ENCODE measurements around the gene DNAL1.

The DNAL1 gene

DNA sequence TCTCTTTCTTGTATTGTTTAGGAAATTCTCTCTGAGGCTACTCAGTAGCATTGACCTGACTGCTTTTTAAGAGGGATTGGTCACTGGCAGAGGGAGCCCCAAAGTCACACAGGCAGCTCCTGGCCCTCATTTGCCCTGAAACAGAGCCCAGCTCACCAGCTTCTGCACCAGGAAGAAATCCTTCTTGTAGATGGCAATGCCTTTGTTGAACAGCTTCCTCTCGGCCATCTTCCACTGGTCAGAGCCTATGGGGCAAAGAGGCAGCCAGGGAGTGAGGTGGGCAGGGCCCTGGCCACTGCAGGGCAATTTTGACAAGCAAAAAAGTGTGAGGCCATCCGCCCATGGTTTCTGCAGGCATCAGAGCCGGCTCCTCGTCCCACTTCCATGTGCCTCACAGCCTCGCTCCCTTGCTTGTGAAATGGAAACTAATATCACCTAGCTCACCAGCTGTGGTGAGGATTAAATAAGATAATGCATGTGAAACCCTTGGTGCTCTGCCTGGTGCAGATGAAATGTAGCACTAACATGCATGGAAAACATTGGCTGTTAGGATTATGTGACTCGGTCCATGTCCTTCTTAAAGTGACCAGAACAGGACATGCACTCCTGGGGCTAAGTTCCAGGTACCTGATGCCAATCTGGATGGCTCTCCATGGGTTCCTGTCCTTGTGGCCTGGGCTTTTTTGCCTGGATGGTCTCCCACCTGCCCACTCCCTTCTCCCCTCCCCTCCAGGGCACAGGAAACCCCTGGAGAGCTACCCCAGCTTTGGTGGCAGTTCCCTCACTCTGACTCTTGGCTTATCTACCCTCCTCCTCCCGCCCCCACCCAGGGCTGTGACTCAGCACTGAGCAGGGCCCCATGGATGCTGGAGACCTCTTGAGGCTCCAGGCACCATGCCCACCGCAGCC is 80.6 kb downstream of the DNAL1 start:
- H3K27ac ChIP-seq, result peak overlapping the region; percentile 73
- H3K4me3 ChIP-seq (ENCODE audit: low read depth in 1 of 2, low read length in 1 of 2), result no peak overlapping the region
- peaks cover 30 to 39% of the 10 kb centered on the region in 2 experiments for H3K4me1 ChIP-seq (ENCODE audit: control insufficient read depth in 1 of 2, insufficient read depth in 1 of 2, low read depth in 1 of 2, low read length in 1 of 2)
- no peaks in the 10 kb centered on the region for H3K27me3 ChIP-seq
- TF ChIP-seq, protein P1, sequence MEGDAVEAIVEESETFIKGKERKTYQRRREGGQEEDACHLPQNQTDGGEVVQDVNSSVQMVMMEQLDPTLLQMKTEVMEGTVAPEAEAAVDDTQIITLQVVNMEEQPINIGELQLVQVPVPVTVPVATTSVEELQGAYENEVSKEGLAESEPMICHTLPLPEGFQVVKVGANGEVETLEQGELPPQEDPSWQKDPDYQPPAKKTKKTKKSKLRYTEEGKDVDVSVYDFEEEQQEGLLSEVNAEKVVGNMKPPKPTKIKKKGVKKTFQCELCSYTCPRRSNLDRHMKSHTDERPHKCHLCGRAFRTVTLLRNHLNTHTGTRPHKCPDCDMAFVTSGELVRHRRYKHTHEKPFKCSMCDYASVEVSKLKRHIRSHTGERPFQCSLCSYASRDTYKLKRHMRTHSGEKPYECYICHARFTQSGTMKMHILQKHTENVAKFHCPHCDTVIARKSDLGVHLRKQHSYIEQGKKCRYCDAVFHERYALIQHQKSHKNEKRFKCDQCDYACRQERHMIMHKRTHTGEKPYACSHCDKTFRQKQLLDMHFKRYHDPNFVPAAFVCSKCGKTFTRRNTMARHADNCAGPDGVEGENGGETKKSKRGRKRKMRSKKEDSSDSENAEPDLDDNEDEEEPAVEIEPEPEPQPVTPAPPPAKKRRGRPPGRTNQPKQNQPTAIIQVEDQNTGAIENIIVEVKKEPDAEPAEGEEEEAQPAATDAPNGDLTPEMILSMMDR (IDR thresholded peaks at IDR 0.05), result no peak
- peaks cover 92% of the 10 kb centered on the region for H3K36me3 ChIP-seq
- no peaks in the 10 kb centered on the region for H3K9me3 ChIP-seq

DNA sequence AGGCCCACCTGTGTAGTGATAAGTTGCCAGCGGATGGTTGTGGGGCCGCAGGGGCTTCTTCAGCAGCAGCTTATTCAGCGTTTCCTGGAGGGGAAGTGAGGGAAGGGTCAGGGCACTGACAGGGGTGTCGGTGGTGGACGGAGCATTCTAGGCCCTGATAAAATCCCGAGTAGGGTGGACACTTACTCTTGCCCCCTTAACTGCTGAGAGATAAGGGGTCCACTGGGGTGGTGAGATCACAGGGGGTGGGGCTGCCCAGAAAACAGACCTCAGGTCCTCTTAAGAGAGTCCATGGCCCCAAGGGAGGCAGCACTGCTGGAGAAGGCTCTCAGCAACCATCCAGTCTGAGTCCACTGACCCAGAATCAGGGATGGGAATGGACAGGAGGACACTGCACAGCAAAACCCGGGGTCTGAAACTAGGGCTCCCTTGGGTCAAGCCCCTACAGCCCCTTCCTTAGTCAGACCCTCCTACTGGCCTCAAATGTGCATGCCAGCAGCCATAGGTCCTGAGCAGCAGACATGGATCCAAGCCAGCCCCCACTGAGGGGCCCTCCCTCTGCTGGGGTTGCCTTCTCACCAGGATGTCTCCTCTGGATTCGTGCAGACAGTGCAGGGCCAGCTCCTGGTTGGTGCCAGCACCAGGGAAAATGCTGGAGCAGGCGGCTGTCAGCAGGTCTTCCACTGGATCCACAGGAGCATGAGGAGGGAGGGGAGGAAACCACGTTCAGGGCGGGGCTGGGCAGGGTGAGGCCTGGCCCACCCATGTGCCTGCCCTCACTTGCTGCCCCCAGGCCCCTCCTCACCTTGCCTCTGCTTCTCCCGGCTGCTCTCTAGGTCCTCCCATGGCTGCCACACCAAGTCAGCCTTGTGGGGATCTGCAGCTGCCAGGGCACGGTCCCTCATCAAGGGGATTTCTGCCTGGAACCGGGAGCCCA is 81.5 kb downstream of the DNAL1 start:
- peaks cover 30 to 39% of the 10 kb centered on the region in 2 experiments for H3K4me1 ChIP-seq (ENCODE audit: control insufficient read depth in 1 of 2, insufficient read depth in 1 of 2, low read depth in 1 of 2, low read length in 1 of 2)
- peak overlapping the region; percentile 73 for H3K27ac ChIP-seq
- no peak overlapping the region for H3K4me3 ChIP-seq (ENCODE audit: low read depth in 1 of 2, low read length in 1 of 2)
- H3K9me3 ChIP-seq, result no peaks in the 10 kb centered on the region
- H3K27me3 ChIP-seq, result no peaks in the 10 kb centered on the region
- TF ChIP-seq, protein P1 (IDR thresholded peaks at IDR 0.05), result no peak
- peaks cover 91% of the 10 kb centered on the region for H3K36me3 ChIP-seq

- Histone ChIP-seq H3K9me3 (no peaks in the 10 kb centered on the region), H3K27me3 (no peaks in the 10 kb centered on the region), H3K4me3 (ENCODE audit: low read depth in 1 of 2, low read length in 1 of 2) (no peak overlapping the region), H3K27ac (no peak overlapping the region), H3K36me3 (peaks cover 90% of the 10 kb centered on the region), H3K4me1 (ENCODE audit: control insufficient read depth in 1 of 2, insufficient read depth in 1 of 2, low read depth in 1 of 2, low read length in 1 of 2) (peaks cover 30 to 39% of the 10 kb centered on the region in 2 experiments)
- TF ChIP-seq, protein P1 (IDR thresholded peaks at IDR 0.05), result no peak
Observed at GRCh38 chr14:73727166-73727565, 82.4 kb downstream of the DNAL1 start.

- TF ChIP-seq, protein P1 (IDR thresholded peaks at IDR 0.05), result peak; percentile 97
- peaks cover 25 to 37% of the 10 kb centered on the region in 2 experiments for H3K4me1 ChIP-seq (ENCODE audit: control insufficient read depth in 1 of 2, insufficient read depth in 1 of 2, low read depth in 1 of 2, low read length in 1 of 2)
- peaks cover 78% of the 10 kb centered on the region for H3K36me3 ChIP-seq
- H3K4me3 ChIP-seq (ENCODE audit: low read depth in 1 of 2, low read length in 1 of 2), result no peak overlapping the region
- H3K9me3 ChIP-seq, result no peaks in the 10 kb centered on the region
- H3K27me3 ChIP-seq, result no peaks in the 10 kb centered on the region
- H3K27ac ChIP-seq, result peak overlapping the region; percentile 76
Observed at GRCh38 chr14:73728717-73729330, 84.0 kb downstream of the DNAL1 start.

- peaks cover 78% of the 10 kb centered on the region for H3K36me3 ChIP-seq
- H3K4me3 ChIP-seq (ENCODE audit: low read depth in 1 of 2, low read length in 1 of 2), result no peak overlapping the region
- H3K9me3 ChIP-seq, result no peaks in the 10 kb centered on the region
- no peaks in the 10 kb centered on the region for H3K27me3 ChIP-seq
- H3K4me1 ChIP-seq (ENCODE audit: control insufficient read depth in 1 of 2, insufficient read depth in 1 of 2, low read depth in 1 of 2, low read length in 1 of 2), result peaks cover 16 to 28% of the 10 kb centered on the region in 2 experiments
- peak overlapping the region; percentile 76 for H3K27ac ChIP-seq
- TF ChIP-seq, protein P1 (IDR thresholded peaks at IDR 0.05), result no peak
Observed at GRCh38 chr14:73729556-73730265, 84.9 kb downstream of the DNAL1 start.
